HG02870 (cell line): ENCODE data around the gene SMYD1.

Experiments used
- ATAC-seq: cut with Tn5 transposase; IDR thresholded peaks from one replicate; pipeline ENCODE4 v1.9.1; 2021; ENCODE audit warnings: mild to moderate bottlenecking, moderate library complexity; ENCODE audit not compliant: unreplicated experiment

SMYD1 gene

DNA sequence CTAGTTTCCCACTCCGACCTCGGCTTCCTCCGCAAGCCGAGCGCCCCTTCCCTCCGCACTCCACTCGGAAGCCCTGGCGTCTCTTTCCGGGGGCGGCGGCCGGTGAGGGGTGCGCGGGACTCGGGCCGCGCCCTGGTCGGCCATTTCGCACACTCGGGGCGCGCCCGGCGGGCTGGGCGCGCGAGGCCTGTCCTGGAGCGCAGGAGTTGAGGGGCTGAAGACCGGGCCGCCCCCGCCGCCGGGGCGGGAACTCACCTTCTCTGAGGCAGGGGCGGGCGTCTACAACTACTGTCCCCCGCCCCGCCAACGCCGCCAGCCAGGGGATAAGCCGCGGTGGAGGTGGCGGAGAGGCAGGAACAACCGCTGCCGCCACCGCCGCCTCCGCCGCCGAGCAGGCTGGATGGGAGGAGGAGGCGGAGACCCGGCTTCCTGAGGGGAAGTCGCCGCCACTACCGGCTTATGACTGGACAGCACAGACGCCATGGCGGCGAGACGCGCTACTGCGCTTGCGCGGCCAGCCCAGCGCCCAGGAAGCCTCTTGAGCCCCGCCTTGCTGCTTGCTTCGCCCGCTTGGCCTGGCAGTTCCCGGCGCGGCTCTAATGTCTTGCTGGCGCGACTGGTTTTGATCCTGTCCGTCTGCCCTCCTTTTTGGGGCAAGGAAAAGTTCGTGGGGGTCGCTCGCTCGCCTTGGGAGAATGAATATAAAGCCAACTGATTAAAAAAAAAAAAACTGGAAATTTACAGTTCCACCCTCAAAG lies 12.1 kb upstream of the SMYD1 start, which contains the start of gene KRCC1:
Gene KRCC1, minus strand, starts transcription at position 413 of the 758 bp plus-strand sequence. CDS start 27,220 bp downstream, outside the sequence.
- ATAC-seq: peak; percentile 93

- ATAC-seq: no peak
Observed at GRCh38 chr2:88057437-88057844, 10.2 kb upstream of the SMYD1 start.

DNA sequence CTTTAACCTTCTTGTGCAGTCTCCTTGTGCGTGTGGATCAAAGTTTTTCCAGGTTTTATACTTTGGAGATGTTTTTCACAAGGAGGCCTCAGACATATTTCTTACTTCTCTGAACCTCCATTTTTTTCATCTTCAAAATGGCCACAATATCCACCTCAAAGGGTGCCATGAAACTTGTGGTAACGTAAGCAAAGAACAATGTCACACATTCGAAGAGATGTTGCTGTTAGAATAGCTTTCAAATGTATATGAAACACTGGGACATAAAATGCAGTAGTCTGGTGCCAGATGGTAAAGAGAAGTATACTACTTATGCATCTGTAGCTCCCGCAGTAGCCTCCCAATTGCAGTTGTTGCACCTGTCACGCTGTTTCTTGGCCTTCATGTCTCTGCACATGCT lies 9.4 kb upstream of the SMYD1 start:
- ATAC-seq: no peak

- peak; percentile 34 for ATAC-seq
Observed at GRCh38 chr2:88059979-88060906, 7.4 kb upstream of the SMYD1 start.

DNA sequence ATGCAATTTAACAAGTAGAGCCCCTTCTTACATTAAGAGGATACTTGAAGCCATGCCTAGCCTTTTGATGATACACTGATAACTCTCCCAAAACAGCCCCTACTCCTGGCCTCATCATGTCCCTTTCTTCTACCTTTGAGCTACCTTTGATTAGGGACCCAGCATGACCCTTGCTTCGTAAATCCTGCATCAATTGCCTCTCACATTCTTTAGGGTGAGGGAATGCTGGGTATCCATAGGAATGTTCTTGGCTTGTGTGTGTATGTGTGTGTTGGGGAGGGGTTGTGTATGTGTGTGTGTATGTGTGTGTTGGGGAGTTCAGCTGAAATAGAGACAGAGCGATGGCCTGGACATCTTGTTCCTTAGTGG lies 6.7 kb upstream of the SMYD1 start:
- ATAC-seq: no peak

DNA sequence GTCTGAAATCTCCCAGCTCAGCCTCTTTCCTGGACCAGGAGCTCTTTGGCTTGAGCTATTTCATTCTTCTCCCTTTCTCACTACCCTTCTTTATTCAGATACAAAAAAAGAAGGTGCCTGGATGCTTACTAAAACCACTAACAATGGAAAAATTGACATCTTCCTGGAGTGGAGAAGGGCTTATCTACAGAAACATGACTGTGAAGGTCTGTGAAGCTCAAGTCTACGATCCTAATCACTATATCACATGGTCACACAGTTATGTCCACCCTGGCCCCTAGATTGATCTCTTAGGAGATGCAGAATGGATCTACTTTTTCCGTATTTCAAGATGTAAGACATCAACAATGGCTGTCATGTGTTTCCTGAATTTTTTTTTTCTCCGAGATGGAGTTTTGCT lies 6.3 kb upstream of the SMYD1 start:
- ATAC-seq: no peak

DNA sequence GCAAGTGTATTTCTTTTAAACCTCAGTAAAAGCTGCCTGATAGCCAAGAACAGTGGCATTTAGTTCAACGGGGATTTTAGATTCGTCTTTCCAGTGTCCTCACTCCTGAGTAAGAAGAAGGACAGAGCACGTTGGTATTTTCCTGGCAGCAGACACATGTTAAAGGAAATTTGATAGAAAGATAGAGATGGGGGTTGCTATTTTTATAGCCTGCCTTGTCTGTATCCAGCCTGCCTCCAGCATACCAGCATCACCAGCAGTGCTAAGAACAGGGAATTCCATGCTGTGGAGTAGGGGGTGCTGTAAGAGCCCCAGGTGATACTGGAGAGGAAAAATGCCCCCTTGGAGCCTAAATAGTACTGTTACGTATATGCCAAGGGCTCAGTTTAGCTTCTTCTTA lies 1.1 kb upstream of the SMYD1 start:
- no peak for ATAC-seq

GRCh38 chr2:88067189-88067588 lies 436 bp upstream of the SMYD1 start:
- no peak for ATAC-seq

DNA sequence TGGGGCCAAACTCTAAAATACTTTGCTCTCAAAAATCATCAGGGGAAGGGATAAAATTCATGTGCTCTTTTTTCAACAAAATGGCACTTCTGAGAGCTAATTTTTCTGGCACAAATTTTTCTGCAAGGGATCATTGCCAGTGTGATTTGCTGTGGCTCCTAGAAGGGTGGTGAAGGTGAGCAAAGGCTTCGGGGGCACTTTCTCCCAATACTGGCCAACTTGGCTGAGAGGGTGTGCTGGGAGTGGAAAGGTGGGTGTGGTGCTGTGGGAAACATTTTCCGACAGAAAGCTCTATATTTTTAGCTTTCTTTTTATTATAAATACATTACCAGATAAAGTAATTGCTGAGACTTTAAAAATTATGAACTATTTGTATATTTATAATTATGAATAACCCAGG lies 419 bp downstream of the SMYD1 start:
- ATAC-seq: no peak

- ATAC-seq: no peak
Observed at GRCh38 chr2:88069117-88069516, 1.5 kb downstream of the SMYD1 start.

GRCh38 chr2:88070055-88070454 lies 2.4 kb downstream of the SMYD1 start:
- ATAC-seq: no peak

- ATAC-seq: no peak
Observed at GRCh38 chr2:88071365-88071764, 3.7 kb downstream of the SMYD1 start.

DNA sequence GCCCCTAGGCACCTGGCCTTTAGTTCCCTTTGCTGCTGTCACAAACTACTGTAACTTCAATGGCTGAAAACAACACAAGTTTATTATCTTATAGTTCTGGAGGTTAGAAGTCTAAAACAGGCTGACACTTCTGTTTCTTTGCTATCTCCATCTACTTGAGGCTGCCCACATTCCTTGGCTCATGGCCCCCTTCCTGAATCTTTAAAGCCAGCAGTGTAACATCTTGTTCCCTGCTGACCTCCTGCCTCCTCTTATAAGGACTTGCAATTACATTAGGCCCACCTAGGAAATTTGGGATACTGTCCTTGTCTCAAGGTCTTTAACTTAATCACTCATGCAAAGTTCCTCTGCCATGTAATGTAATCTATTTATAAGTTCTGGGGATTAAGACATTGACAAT lies 6.5 kb downstream of the SMYD1 start:
- ATAC-seq: no peak

GRCh38 chr2:88074854-88075292 lies 7.2 kb downstream of the SMYD1 start:
- ATAC-seq: no peak

- no peak for ATAC-seq
Observed at GRCh38 chr2:88077080-88077479, 9.5 kb downstream of the SMYD1 start.

GRCh38 chr2:88078643-88079172 lies 11.1 kb downstream of the SMYD1 start:
- no peak for ATAC-seq

GRCh38 chr2:88080545-88080944 lies 12.9 kb downstream of the SMYD1 start:
- no peak for ATAC-seq

DNA sequence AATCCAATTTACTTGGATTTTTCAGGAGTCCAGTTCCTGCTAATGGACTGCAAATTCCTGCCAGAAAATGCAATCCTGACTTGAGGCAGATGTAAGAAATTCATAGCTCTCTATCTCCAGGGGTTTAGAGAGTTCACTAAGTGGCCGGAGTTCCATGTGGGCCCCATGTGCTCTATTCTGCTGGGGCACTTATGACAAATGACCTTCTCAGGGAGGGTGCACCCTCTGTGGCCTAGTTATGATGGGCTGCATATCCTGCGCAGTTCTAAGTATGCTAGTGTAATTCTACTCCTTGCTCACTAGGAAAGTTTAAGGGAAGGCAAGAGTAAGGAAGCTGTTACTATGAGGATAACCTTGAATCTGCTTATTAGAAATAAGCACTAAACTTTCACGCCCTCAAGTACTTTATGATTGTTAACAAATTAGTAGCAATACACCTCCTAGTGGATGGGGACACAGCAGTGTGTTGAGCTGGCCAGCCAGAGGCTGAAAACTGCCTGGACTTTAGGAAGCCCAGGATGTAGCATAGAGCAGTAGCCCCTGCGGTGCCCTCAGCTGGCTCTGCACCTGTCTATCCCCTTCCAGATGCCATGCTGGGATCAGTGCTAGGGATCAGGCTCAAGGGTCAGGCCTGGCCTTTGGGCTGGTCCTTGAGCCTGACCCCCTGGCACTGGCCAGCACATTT lies 14.4 kb downstream of the SMYD1 start:
- no peak for ATAC-seq

DNA sequence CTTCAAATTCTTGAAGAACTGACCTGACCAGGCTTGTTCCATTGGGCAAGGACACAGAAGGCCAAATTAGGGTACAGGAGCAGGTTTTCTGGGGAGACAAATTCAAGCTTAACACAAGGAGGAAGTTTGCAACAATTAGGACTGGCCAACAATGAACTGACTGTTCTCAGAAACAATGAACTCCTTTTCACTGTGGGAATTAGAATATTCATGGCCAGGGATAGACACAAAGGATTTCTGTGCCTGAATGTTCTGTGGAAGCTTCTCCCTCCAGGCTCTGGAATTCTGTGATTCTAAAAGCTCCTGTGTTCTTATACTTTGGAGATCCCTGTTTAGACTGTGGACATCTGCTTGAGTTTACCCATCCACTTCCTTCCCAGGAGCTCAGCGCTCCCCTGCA lies 15.2 kb downstream of the SMYD1 start:
- ATAC-seq: no peak

DNA sequence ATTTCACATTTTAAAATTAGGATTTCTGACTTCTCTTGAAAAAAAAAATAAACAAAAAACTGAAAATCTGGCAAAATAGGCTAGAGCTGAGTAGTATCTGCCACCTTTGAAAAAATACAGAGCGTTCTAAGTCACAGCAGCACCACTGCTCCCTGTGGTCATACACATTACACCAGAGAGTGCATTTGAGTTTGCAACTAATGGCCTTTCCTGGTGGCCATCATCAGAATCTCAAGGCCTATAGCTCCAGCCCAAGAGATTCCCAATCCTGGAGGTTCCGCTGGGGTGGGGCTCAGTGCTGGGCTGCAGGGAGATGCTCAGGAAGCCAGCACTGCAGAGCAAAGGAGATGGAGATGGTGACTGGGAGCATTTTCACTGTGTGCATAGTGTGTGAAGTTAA lies 17.5 kb downstream of the SMYD1 start:
- ATAC-seq: no peak

DNA sequence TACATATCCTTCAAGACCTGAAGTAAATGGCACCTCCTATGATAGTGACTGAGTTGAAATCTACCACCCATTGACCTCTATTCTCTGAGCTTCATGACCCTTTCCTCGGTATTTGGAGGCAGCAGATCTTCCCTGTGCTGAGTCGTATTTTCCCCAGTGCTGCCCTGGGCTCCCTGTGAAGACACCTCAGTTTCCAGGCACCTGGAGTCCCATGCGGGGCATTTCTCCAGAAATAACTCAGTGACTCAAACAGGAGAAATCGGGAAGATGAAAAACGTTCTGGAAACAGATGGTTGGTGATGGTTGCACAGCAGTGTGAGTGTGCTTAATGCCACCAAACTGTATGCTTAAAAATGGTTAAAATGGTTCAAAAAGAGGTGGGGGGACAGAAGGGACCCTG lies 18.0 kb downstream of the SMYD1 start:
- ATAC-seq: no peak
